HCT116 (cell line): ENCODE measurements around the gene ELAVL1. TPM values are rescaled to one million over a fixed set of nuclear protein-coding genes. Genes with fewer than 3 reads are reported as not detected.

Source experiments
- ATAC-seq: fragments of 200-7000 bp; cut with Tn5 transposase; 2 replicates; pipeline ENCODE4 v1.9.1; 2020; ENCODE audit warnings: mild to moderate bottlenecking, moderate library complexity
- BruUV-seq: library from RNA; stranded (reverse); fragments of 400-500 nt; replicated peaks from 2 replicates; lab custom pipeline; 2021; lab: Mats Ljungman, UMichigan
- CTCF ChIA-PET: fragments of 300-600 bp; sonication (Branson Sonifier 250); formaldehyde crosslinking; loops from one replicate; lab custom pipeline; 2021; ENCODE audit warnings: antibody characterized with exemption; lab: Charles Lee
- POLR2A ChIA-PET: fragments of 300-600, 350-600 bp; sonication (Branson Sonifier 250); formaldehyde crosslinking; loops from one replicate; lab custom pipeline; 2021; ENCODE audit warnings: antibody characterized with exemption; lab: Charles Lee
- RAD21 ChIA-PET, 2 experiments: fragments of 300-600 bp; sonication (Branson Sonifier 250); formaldehyde crosslinking; loops; one replicate each; lab custom pipeline; 2023; ENCODE audit warnings: low total read pairs in 2 of 2; ENCODE audit not compliant: uncharacterized antibody in 2 of 2, unreplicated experiment in 2 of 2, low non-redundant PET in 1 of 2; lab: Charles Lee
- DNase-seq: peaks from one replicate; pipeline ENCODE4 v3.0.0-alpha.2; 2010; ENCODE audit warnings: low read depth, low spot score
- H2AFZ ChIP-seq: fragments of 200-600 bp; shearing (Covaris generic), sonication (generic); 2 replicates; pipeline ENCODE4 v1.6.1; 2017; ENCODE audit warnings: low read depth, mixed run types, mixed read lengths, antibody characterized with exemption, low read length; ENCODE audit not compliant: poor library complexity, severe bottlenecking
- H3K27ac ChIP-seq: 2 replicates; pipeline ENCODE4 v1.5.1; 2012; ENCODE audit warnings: low read depth, low read length
- H3K27me3 ChIP-seq: fragments of 200-600 bp; sonication (generic); 2 replicates; pipeline ENCODE4 v1.6.1; 2016; ENCODE audit warnings: mixed run types, low read length, mixed read lengths; ENCODE audit not compliant: insufficient read depth
- H3K36me3 ChIP-seq, 2 experiments: fragments of 200-500 bp in 1 of 2; fragments of 200-600 bp in 1 of 2; sonication (Bioruptor generic) in 1 of 2; sonication (generic) in 1 of 2; 2 replicates each; pipeline versions ENCODE4 v1.5.1 to v1.6.1; 2014 to 2016; ENCODE audit warnings: low read length in 2 of 2, inconsistent platforms in 1 of 2, mixed read lengths in 1 of 2, mixed run types in 1 of 2; ENCODE audit not compliant: insufficient read depth in 2 of 2, control insufficient read depth in 1 of 2
- H3K4me1 ChIP-seq, 2 experiments: fragments of 200-600 bp in 1 of 2; sonication (generic) in 1 of 2; 2 replicates each; pipeline versions ENCODE4 v1.5.1 to v1.6.1; 2012 to 2017; ENCODE audit warnings: low read length in 2 of 2, inconsistent platforms in 1 of 2, mild to moderate bottlenecking in 1 of 2, mixed read lengths in 1 of 2, mixed run types in 1 of 2, moderate library complexity in 1 of 2; ENCODE audit not compliant: insufficient read depth in 2 of 2, control insufficient read depth in 1 of 2
- H3K4me2 ChIP-seq: fragments of 200-600 bp; sonication (generic); 2 replicates; pipeline ENCODE4 v1.6.1; 2017; ENCODE audit warnings: mixed run types, low read length, mixed read lengths
- H3K4me3 ChIP-seq, 2 experiments: fragments of 200-600 bp in 1 of 2; sonication (generic) in 1 of 2; replicated peaks in 1 of 2; 2 replicates each; pipeline ENCODE4 v1.5.1; 2011 to 2016; ENCODE audit warnings: low read length in 2 of 2, control low read depth in 1 of 2, low read depth in 1 of 2, mild to moderate bottlenecking in 1 of 2, mixed read lengths in 1 of 2, mixed run types in 1 of 2
- H3K79me2 ChIP-seq: fragments of 200-600 bp; sonication (generic); 2 replicates; pipeline ENCODE4 v1.6.1; 2017; ENCODE audit warnings: mild to moderate bottlenecking, mixed run types, low read length, moderate library complexity, mixed read lengths; ENCODE audit not compliant: insufficient read depth
- H3K9ac ChIP-seq: fragments of 200-600 bp; sonication (generic); 2 replicates; pipeline ENCODE4 v1.6.1; 2016; ENCODE audit warnings: low read length, mixed read lengths
- H3K9me2 ChIP-seq: fragments of 200-600 bp; sonication (generic), shearing (Covaris generic); 2 replicates; pipeline ENCODE4 v1.6.1; 2017; ENCODE audit warnings: mixed run types, mild to moderate bottlenecking, moderate library complexity; ENCODE audit not compliant: insufficient read depth
- H3K9me3 ChIP-seq, 2 experiments: fragments of 200-500 bp in 1 of 2; fragments of 200-600 bp in 1 of 2; sonication (Bioruptor generic) in 1 of 2; sonication (generic) in 1 of 2; 2 replicates each; pipeline ENCODE4 v1.6.1; 2014 to 2017; ENCODE audit warnings: low read length in 2 of 2, mixed read lengths in 2 of 2, inconsistent platforms in 1 of 2, low read depth in 1 of 2, mild to moderate bottlenecking in 1 of 2, mixed run types in 1 of 2, moderate library complexity in 1 of 2; ENCODE audit not compliant: control insufficient read depth in 1 of 2, insufficient read depth in 1 of 2
- H4K20me1 ChIP-seq: fragments of 200-600 bp; sonication (generic), shearing (Covaris generic); 2 replicates; pipeline ENCODE4 v1.6.1; 2017; ENCODE audit warnings: mixed run types, mild to moderate bottlenecking, moderate library complexity; ENCODE audit not compliant: insufficient read depth
- ATF3 ChIP-seq: IDR thresholded peaks from 2 replicates; pipeline ENCODE4 v1.6.1; 2012
- CBX3 ChIP-seq: IDR thresholded peaks from 2 replicates; pipeline ENCODE4 v1.6.1; 2012; ENCODE audit warnings: low read depth
- CEBPB ChIP-seq: IDR thresholded peaks from 2 replicates; pipeline ENCODE4 v1.6.1; 2012; ENCODE audit warnings: low read depth
- CTCF ChIP-seq, 3 experiments: fragments of 200-600 bp in 1 of 3; sonication (generic) in 1 of 3; IDR thresholded peaks in 2 of 3; conservative IDR thresholded peaks in 1 of 3; 2 replicates each; pipeline ENCODE4 v1.5.1; 2012 to 2017; ENCODE audit warnings: low read depth in 2 of 3, low read length in 2 of 3, antibody characterized with exemption in 1 of 3, borderline replicate concordance in 1 of 3, control low read depth in 1 of 3, mild to moderate bottlenecking in 1 of 3, mixed read lengths in 1 of 3, mixed run types in 1 of 3, moderate library complexity in 1 of 3; ENCODE audit not compliant: insufficient read depth in 1 of 3
- ELF1 ChIP-seq: IDR thresholded peaks from 2 replicates; pipeline ENCODE4 v1.6.1; 2012; ENCODE audit warnings: low read depth, borderline replicate concordance
- JUND ChIP-seq: IDR thresholded peaks from 2 replicates; pipeline ENCODE4 v1.6.1; 2012
- POLR2A ChIP-seq: IDR thresholded peaks from 2 replicates; pipeline ENCODE4 v1.7.0; 2011; ENCODE audit warnings: borderline replicate concordance; ENCODE audit not compliant: insufficient read depth, insufficient read length; ENCODE audit errors: extremely low read depth
- POLR2AphosphoS5 ChIP-seq: IDR thresholded peaks from 2 replicates; pipeline ENCODE4 v1.6.1; 2011; ENCODE audit warnings: mild to moderate bottlenecking, low read depth, low read length, moderate library complexity
- SP1 ChIP-seq: IDR thresholded peaks from 2 replicates; pipeline ENCODE4 v1.6.1; 2012; ENCODE audit warnings: low read depth
- TCF7L2 ChIP-seq: IDR thresholded peaks from 2 replicates; pipeline ENCODE4 v1.7.0; 2011; ENCODE audit warnings: borderline replicate concordance, inconsistent platforms; ENCODE audit not compliant: insufficient read depth, insufficient read length; ENCODE audit errors: extremely low read depth
- YY1 ChIP-seq: IDR thresholded peaks from 2 replicates; pipeline ENCODE4 v1.6.1; 2011; ENCODE audit warnings: low read length, low read depth, moderate library complexity, mild to moderate bottlenecking; ENCODE audit not compliant: insufficient replicate concordance; ENCODE audit errors: extremely low read depth
- ZFX ChIP-seq: fragments of 450-650 bp; IDR thresholded peaks from 2 replicates; pipeline ENCODE4 v1.6.1; 2017
- intact Hi-C: fragments of 100-400 bp; cut with micrococcal nuclease; formaldehyde crosslinking; loops from 2 replicates; pipeline ENCODE4 v1.10.0; 2022
- total RNA-seq: library from RNA; stranded (reverse); gene quantifications from one replicate; pipeline ENCODE4 v1.2.1, GENCODE V29; 2021; ENCODE audit not compliant: unreplicated experiment
- TF ChIP-seq, protein P1 (sequence below): IDR thresholded peaks from 2 replicates; pipeline ENCODE4 v1.6.1; 2012

ELAVL1 gene
- total RNA-seq, 1 experiment from 2014 or later: 134 TPM

DNA sequence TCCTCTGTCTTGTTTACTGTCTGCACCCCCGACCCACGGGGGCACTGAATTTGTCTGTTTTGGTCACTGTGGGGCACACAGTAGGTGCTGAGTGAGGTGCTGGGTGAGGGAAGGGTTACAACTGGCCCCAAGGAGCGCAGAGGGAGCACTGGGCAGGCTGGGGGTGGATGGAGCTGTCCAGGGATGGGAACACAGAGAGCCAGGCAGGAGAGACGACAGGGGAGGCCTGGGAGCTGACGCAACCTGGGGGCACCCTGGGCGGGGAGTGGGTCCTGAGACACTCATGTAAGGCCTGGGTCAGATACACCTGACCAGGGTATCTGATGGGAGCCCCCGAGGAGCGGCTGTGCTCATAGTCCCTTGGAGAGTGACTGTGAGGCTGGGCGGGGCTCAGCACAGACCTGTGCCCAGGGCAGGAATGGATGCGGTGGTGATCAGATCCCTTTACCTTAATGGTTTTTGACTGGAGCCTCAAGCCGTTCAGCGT is 24.8 kb downstream of the ELAVL1 start (continued):
- TF ChIP-seq POLR2AphosphoS5: no peak

- H3K4me3 ChIP-seq: no peak overlapping the region
- BruUV-seq: no TSS peak
- H3K9me3 ChIP-seq: no peaks in the 10 kb centered on the region
- H3K9me2 ChIP-seq: no peaks in the 10 kb centered on the region
- no peaks in the 10 kb centered on the region for H3K4me1 ChIP-seq
- ChIA-PET CTCF (no interaction called here), RAD21 (no interaction called here), POLR2A (no interaction called here)
- no peak overlapping the region for H3K27ac ChIP-seq
- no peaks in the 10 kb centered on the region for H4K20me1 ChIP-seq
- H3K27me3 ChIP-seq: no peaks in the 10 kb centered on the region
- DNase-seq (no peak), ATAC-seq (no peak)
- no peak overlapping the region for H3K9ac ChIP-seq
- peaks cover 78% of the 10 kb centered on the region for H3K79me2 ChIP-seq
- intact Hi-C loops: no loop called here
- TF ChIP-seq CTCF (IDR thresholded peaks at IDR 0.05 in 2 of 3, conservative IDR thresholded peaks at IDR 0.05 in 1 of 3; ENCODE audit: borderline replicate concordance in 1 of 3, insufficient read depth in 1 of 3, low read depth in 2 of 3, low read length in 2 of 3) (no peak), POLR2AphosphoS5 (no peak), SP1 (no peak)
- TF ChIP-seq, protein P1, sequence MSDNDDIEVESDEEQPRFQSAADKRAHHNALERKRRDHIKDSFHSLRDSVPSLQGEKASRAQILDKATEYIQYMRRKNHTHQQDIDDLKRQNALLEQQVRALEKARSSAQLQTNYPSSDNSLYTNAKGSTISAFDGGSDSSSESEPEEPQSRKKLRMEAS: no peak
- H3K36me3 ChIP-seq: peaks cover 35 to 42% of the 10 kb centered on the region in 2 experiments; a peak in 3 of 4 replicates
- no peak overlapping the region for H2AFZ ChIP-seq
- H3K4me2 ChIP-seq: no peak overlapping the region
Observed at GRCh38 chr19:7980168-7980567, 25.3 kb downstream of the ELAVL1 start.

DNA sequence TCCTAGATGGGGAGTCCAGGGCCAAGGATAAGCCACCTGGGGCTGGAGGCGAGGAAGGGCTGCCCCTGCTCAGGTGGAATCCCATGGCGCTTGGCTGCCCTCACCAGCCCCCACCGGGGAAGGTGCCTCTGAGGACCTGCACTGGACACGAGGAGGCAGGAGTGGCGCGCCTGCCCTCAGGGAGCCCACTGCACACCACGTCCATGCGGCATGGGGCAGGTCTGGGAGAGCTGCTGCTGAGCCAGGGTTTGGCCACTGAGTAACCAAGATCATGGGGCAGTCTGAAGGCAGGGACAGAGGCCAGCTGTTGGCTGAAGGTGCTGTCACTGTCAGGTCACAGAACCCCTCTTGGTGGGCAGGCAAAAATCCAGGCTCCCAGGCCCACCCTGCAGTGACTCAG is 25.9 kb downstream of the ELAVL1 start:
- intact Hi-C loops: no loop called here
- Histone ChIP-seq H3K9me2 (no peaks in the 10 kb centered on the region), H3K4me3 (no peak overlapping the region), H3K9me3 (no peaks in the 10 kb centered on the region), H4K20me1 (no peaks in the 10 kb centered on the region), H3K9ac (no peak overlapping the region), H3K4me2 (no peak overlapping the region), H3K27me3 (no peaks in the 10 kb centered on the region), H3K27ac (no peak overlapping the region), H2AFZ (no peak overlapping the region), H3K36me3 (peaks cover 35 to 43% of the 10 kb centered on the region in 2 experiments; a peak in 3 of 4 replicates), H3K79me2 (peaks cover 76% of the 10 kb centered on the region), H3K4me1 (no peaks in the 10 kb centered on the region)
- RAD21 ChIA-PET: no interaction called here
- DNase-seq (no peak), ATAC-seq (no peak)
- CTCF ChIA-PET: no interaction called here
- POLR2A ChIA-PET: no interaction called here
- no TSS peak for BruUV-seq
- no peak for TF ChIP-seq ELF1
- TF ChIP-seq ZFX: no peak
- TF ChIP-seq, protein P1: no peak
- no peak for TF ChIP-seq CEBPB
- TF ChIP-seq TCF7L2: no peak
- TF ChIP-seq ATF3: no peak
- no peak for TF ChIP-seq JUND
- no peak for TF ChIP-seq POLR2A
- TF ChIP-seq YY1: no peak
- TF ChIP-seq CTCF (IDR thresholded peaks at IDR 0.05 in 2 of 3, conservative IDR thresholded peaks at IDR 0.05 in 1 of 3; ENCODE audit: borderline replicate concordance in 1 of 3, insufficient read depth in 1 of 3, low read depth in 2 of 3, low read length in 2 of 3): no peak
- TF ChIP-seq CBX3: no peak
